ENCODE data around the gene UNCX.

- no peak for TF ChIP-seq CTCF (IDR thresholded peaks at IDR 0.05)
- no peak for TF ChIP-seq POLR2A (IDR thresholded peaks at IDR 0.05)
These were observed 11.3 kb downstream of the UNCX start for GRCh38 chr7:1243964-1244416.

Data from heart left ventricle (tissue), 13 donors.